Right forelimb (tissue), 1 donor: ENCODE results near the gene WSB2.

Experiments used
- DNase-seq: peaks from one replicate; pipeline ENCODE4 v3.0.0-alpha.2; 2018

Gene WSB2

DNA sequence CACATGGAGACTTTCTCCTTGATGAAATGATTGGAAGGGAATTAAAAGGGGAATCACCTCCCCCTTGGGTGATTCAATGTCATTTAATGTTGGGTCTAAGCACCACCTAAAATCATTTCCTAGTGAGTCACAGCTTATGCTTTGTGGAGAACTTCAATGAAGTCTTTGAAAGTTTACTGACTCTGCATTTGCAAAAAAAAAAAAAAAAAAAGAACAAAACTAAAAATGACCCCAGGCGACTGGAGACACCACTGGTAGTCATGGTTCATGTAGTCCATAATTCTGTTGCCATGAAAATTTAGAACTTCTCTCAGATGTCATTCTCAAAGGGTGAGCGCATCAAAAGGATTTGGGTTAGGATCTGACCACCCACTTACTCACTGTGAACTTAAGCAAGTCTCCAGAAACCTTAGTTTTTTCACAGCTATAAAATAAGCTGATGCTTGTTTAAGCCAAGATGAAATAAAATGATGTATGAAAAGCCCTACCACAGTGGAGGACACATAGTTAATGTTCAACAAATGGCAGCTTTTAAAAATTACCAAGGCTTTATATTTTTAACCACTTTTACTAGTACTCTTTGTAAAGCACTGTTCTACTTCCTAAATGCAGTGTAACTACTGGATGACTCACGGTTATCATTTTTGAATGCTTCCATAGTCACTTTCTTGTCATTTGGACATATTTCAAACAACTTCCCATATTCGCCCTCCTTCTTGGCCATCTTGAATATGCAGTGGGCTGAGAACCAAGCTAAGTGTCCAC is 74.1 kb downstream of the WSB2 start:
- no peak for DNase-seq

DNA sequence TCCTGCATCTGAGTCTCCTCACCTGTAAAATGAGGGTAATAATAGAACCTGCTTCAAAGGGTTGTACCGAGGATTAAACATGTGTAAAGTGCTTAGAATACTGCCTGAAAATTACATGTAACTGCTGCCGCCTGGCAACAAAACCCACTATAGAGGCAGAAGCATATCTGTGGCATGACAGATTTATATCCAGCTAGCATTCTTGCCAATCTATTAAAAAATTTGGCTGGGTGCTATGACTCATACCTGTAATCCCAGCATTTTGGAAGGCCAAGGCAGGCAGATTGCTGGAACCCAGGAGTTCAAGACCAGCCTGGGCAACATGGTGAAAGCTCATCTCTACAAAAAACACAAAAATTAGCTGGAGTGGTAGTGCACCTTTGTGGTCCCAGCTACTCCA is 75.8 kb downstream of the WSB2 start:
- no peak for DNase-seq
